K562 (cell line): Measurements from ENCODE around the gene CEP78. TPM values are rescaled to one million over a fixed set of nuclear protein-coding genes. Genes with fewer than 3 reads are reported as not detected.

Source experiments
- ATAC-seq: fragments of 200-7000 bp; cut with Tn5 transposase; 3 replicates; pipeline ENCODE4 v1.9.1; 2020; ENCODE audit warnings: moderate library complexity
- BruUV-seq: library from RNA; stranded (reverse); fragments of 400-500 nt; replicated peaks from 2 replicates; lab custom pipeline; 2021; lab: Mats Ljungman, UMichigan
- CTCF ChIA-PET: fragments of 300-600 bp; formaldehyde crosslinking; extraction: SDS; loops from one replicate; lab custom pipeline; 2021; ENCODE audit warnings: low intra/inter-chr PET ratio; lab: Yijun Ruan, JAX
- POLR2A ChIA-PET: fragments of 300-600, 350-650 bp; sonication (Branson Sonifier 250); formaldehyde crosslinking; extraction: SDS; loops from one replicate; lab custom pipeline; 2021; ENCODE audit warnings: antibody characterized with exemption, inconsistent platforms; lab: Yijun Ruan, JAX
- DNase-seq, 4 experiments: peaks; one replicate each; pipeline versions ENCODE4 v3.0.0 to v3.0.0-alpha.2; 2011 to 2018; ENCODE audit warnings: low spot score in 3 of 4, mixed read lengths in 3 of 4; ENCODE audit errors: extremely low read depth in 1 of 4
- FAIRE-seq: peaks from 2 replicates; lab custom pipeline; 2011; peaks lifted over from hg19 to GRCh38; lab: Jason Lieb, UNC
- H2AFZ ChIP-seq: 2 replicates; pipeline ENCODE4 v1.6.0; 2011; ENCODE audit warnings: low read depth, low read length, control low read depth, inconsistent platforms
- H3K27ac ChIP-seq: fragments of 200-600 bp; 3 replicates; pipeline ENCODE4 v1.8.0; 2011; ENCODE audit warnings: low read depth, mild to moderate bottlenecking, control low read depth, inconsistent platforms, low read length, moderate library complexity, mixed read lengths; ENCODE audit errors: extremely low read depth
- H3K27me3 ChIP-seq, 2 experiments: fragments of 300-600 bp in 1 of 2; 2 replicates in 1 of 2; 3 replicates in 1 of 2; pipeline versions ENCODE4 v1.6.0 to v1.8.0; 2011; ENCODE audit warnings: inconsistent platforms in 2 of 2, low read length in 2 of 2, mild to moderate bottlenecking in 1 of 2, mixed read lengths in 1 of 2, moderate library complexity in 1 of 2; ENCODE audit not compliant: control insufficient read depth in 2 of 2, insufficient read depth in 2 of 2
- H3K36me3 ChIP-seq: fragments of 300-600 bp; 3 replicates; pipeline ENCODE4 v1.8.0; 2011; ENCODE audit warnings: mild to moderate bottlenecking, low read length, inconsistent platforms; ENCODE audit not compliant: control insufficient read depth, insufficient read depth
- H3K4me1 ChIP-seq, 2 experiments: fragments of 200-600 bp in 1 of 2; replicated peaks in 1 of 2; 2 replicates in 1 of 2; 3 replicates in 1 of 2; pipeline versions ENCODE4 v1.5.1 to v1.8.0; 2011; ENCODE audit warnings: inconsistent platforms in 2 of 2, low read length in 2 of 2, mild to moderate bottlenecking in 1 of 2, mixed read lengths in 1 of 2, moderate library complexity in 1 of 2; ENCODE audit not compliant: control insufficient read depth in 2 of 2, insufficient read depth in 2 of 2
- H3K4me2 ChIP-seq: 2 replicates; pipeline ENCODE4 v1.6.1; 2011; ENCODE audit warnings: low read length, control low read depth, inconsistent platforms, mixed read lengths; ENCODE audit not compliant: insufficient read depth
- H3K4me3 ChIP-seq: fragments of 200-600 bp; sonication (generic), shearing (Covaris generic); 2 replicates; pipeline ENCODE4 v1.5.1; 2016; ENCODE audit warnings: control low read depth, inconsistent platforms
- H3K79me2 ChIP-seq: fragments of 200-600 bp; 3 replicates; pipeline ENCODE4 v1.8.0; 2011; ENCODE audit warnings: low read length, inconsistent platforms; ENCODE audit not compliant: control insufficient read depth, insufficient read depth
- H3K9ac ChIP-seq, 2 experiments: 2 replicates each; pipeline versions ENCODE4 v1.6.0 to v1.6.1; 2011; ENCODE audit warnings: low read depth in 2 of 2, low read length in 2 of 2, control low read depth in 1 of 2, inconsistent platforms in 1 of 2, mild to moderate bottlenecking in 1 of 2, mixed read lengths in 1 of 2; ENCODE audit not compliant: insufficient read depth in 1 of 2
- H3K9me1 ChIP-seq: one replicate; pipeline ENCODE4 v1.6.0; 2011; ENCODE audit warnings: inconsistent platforms, mild to moderate bottlenecking, low read length, moderate library complexity; ENCODE audit not compliant: control insufficient read depth, insufficient read depth
- H3K9me3 ChIP-seq: replicated peaks from 2 replicates; pipeline ENCODE4 v1.5.1; 2011; ENCODE audit warnings: low read depth, low read length, inconsistent platforms; ENCODE audit not compliant: control insufficient read depth, insufficient read depth
- H4K20me1 ChIP-seq: replicated peaks from 2 replicates; pipeline ENCODE4 v1.6.1; 2011; ENCODE audit warnings: low read length, inconsistent platforms, mixed read lengths; ENCODE audit not compliant: control insufficient read depth, insufficient read depth
- EGR1 ChIP-seq: fragments of 450-650 bp; conservative IDR thresholded peaks from 2 replicates; pipeline ENCODE4 v1.6.1; 2017; ENCODE audit warnings: mild to moderate bottlenecking
- FOXK2 ChIP-seq, 2 experiments: fragments of 450-650 bp; IDR thresholded peaks in 1 of 2; conservative IDR thresholded peaks in 1 of 2; 2 replicates each; pipeline ENCODE4 v1.6.1; 2016; ENCODE audit warnings: low read depth in 2 of 2, mild to moderate bottlenecking in 1 of 2
- NCOR1 ChIP-seq: fragments of 450-650 bp; IDR thresholded peaks from 2 replicates; pipeline ENCODE4 v1.6.1; 2016; ENCODE audit warnings: mild to moderate bottlenecking, moderate library complexity
- SMAD2 ChIP-seq: fragments of 150-350 bp; IDR thresholded peaks from 2 replicates; pipeline ENCODE4 v1.6.1; 2014; ENCODE audit warnings: low read depth, mild to moderate bottlenecking, low read length
- WGBS: fragments of 100-300 bp; shearing (Covaris generic); methylation state at CpG from one replicate; pipeline ENCODE4 v1.1.6; 2016; ENCODE audit warnings: low coverage, mixed read lengths; ENCODE audit not compliant: insufficient coverage; ENCODE audit errors: missing lambda C conversion rate; 5-methylcytosine and 5-hydroxymethylcytosine counted together
- in situ Hi-C: fragments of 300-500 bp; cut with MboI; formaldehyde crosslinking; loops from 4 replicates; pipeline ENCODE4 v1.15.0; 2018; ENCODE audit warnings: inconsistent platforms, mixed read lengths
- intact Hi-C: fragments of 100-400 bp; cut with micrococcal nuclease; formaldehyde crosslinking; loops from 2 replicates; pipeline ENCODE4 v1.14.2; 2022
- polyA plus RNA-seq, 8 experiments: library from polyadenylated mRNA; depleted of rRNA in 4 of 8; stranded (reverse) in 5 of 8; unstranded in 3 of 8; fragments of >200 nt; fragmentation: Nextera tagmentation in 2 of 8; fragmentation: Illumina TruSeq in 1 of 8; extraction: Ambion mirVana in 2 of 8; extraction: Trizol in 1 of 8; gene quantifications; 2 replicates each; pipeline versions ENCODE4 v1.2.1 to v1.2.3, GENCODE V29; 2011 to 2014; ENCODE audit warnings: inconsistent platforms in 1 of 8, missing spikeins in 1 of 8
- total RNA-seq, 7 experiments: library from RNA; depleted of rRNA in 6 of 7; stranded (reverse); fragments of >200 nt in 6 of 7; fragmentation: Illumina TruSeq in 2 of 7; extraction: Trizol in 2 of 7; gene quantifications; 2 replicates each; pipeline versions ENCODE4 v1.2.1 to v1.2.3, GENCODE V29; 2011 to 2021; ENCODE audit warnings: low replicate concordance in 1 of 7
- TF ChIP-seq, protein P1 (sequence below): fragments of 450-650 bp; formaldehyde crosslinking; IDR thresholded peaks from 2 replicates; pipeline ENCODE4 v1.4.0; 2022; ENCODE audit warnings: missing genetic modification characterization

The CEP78 gene
- total and polyA plus RNA-seq, 9 of the 15 experiments (the other 6 are each of a cell fraction or from before 2014, with no cell fraction given), result 3.5 to 26.0 (median 21.5) TPM

DNA sequence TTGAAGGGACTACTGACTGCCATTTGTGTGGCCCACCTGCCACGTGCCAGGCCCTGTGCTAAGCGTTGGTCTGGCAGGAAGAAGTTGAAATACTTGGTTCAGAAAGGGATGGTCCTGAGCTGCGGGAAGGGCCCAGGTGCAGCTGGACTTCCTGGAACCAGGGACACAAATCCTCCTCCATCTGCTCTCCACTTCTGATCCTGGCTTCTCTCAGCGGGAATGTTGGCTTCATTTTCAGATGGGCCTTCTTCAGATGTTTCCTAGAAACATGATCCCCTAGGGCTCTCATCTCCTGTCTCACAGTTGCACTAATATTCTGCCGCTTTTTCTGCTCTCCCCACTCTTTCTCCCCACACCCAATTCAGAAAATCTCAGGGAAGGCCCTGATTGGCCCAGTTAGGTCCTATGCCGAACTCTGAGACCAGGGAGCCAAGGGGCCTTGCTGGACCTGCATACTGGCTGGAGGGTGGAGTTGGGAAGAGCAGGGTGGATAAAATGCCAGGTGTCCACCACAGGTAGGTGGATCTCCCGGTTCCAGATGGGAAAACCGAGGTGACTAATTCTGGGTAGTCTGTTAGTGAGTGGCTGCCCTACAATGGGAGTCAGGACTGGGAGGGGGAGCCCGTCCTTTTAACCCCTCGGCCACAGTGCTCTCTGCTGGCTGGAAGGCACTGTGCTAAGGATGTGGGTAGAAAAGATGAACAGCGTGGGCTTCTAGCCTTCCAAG, 80.5 kb downstream of the CEP78 start:
- no TSS peak for BruUV-seq

More for the DNA sequence above, 80.5 kb downstream of the CEP78 start:
- TF ChIP-seq SMAD2 (no peak), NCOR1 (no peak), EGR1 (no peak), FOXK2 (conservative IDR thresholded peaks at IDR 0.05 in 1 of 2, IDR thresholded peaks at IDR 0.05 in 1 of 2; ENCODE audit: low read depth in 2 of 2) (no peak)
- TF ChIP-seq, protein P1, sequence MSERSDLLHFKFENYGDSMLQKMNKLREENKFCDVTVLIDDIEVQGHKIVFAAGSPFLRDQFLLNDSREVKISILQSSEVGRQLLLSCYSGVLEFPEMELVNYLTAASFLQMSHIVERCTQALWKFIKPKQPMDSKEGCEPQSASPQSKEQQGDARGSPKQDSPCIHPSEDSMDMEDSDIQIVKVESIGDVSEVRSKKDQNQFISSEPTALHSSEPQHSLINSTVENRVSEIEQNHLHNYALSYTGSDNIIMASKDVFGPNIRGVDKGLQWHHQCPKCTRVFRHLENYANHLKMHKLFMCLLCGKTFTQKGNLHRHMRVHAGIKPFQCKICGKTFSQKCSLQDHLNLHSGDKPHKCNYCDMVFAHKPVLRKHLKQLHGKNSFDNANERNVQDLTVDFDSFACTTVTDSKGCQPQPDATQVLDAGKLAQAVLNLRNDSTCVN (CRISPR knock-in tag), result no peak
- peaks cover 55% of the 10 kb centered on the region; the same call in 2 of the 3 replicates for H3K36me3 ChIP-seq
- H2AFZ ChIP-seq, result no peak overlapping the region
- H3K27me3 ChIP-seq, result no peaks in the 10 kb centered on the region
- 82% methylated on average over 9 of the region's 11 CpGs for WGBS
- DNase-seq, result no peak
- H3K79me2 ChIP-seq, result no peaks in the 10 kb centered on the region
- H3K4me3 ChIP-seq, result no peak overlapping the region
- no peak overlapping the region for H3K9ac ChIP-seq
- H3K27ac ChIP-seq, result no peak overlapping the region
- ChIA-PET CTCF (no interaction called here), POLR2A (interaction anchor here (0.6 to 2.6 kb wide), 6 partner anchors 7 to 68 kb away, joined by 3 to 13 read pairs (median 6); partner anchors contain the start of gene PSAT1)
- H3K9me3 ChIP-seq, result no peaks in the 10 kb centered on the region
- in situ Hi-C loops (no loop called here), intact Hi-C loops (no loop called here)
- H3K4me1 ChIP-seq, result no peaks in the 10 kb centered on the region; a peak in 1 of 5 replicates
- H3K9me1 ChIP-seq, result no peaks in the 10 kb centered on the region
- peak; percentile 10; the same call in 1 of the 3 replicates for ATAC-seq
- no peak overlapping the region for H3K4me2 ChIP-seq
- no peak for FAIRE-seq
- H4K20me1 ChIP-seq, result 0 out of 2 replicates have a peak, but pooled peaks cover 4% of the 10 kb centered on the region
